ENCODE results near the gene SPEF2. TPM values are rescaled to one million over a fixed set of nuclear protein-coding genes. Genes with fewer than 3 reads are reported as not detected.
"Not testable (repeated sequence)": the region's sequence is repeated elsewhere in the genome, so short reads cannot be mapped to it uniquely, and the experiment has no call there.

Gene SPEF2
- total RNA-seq, 4 donors from 2014 or later, result 1.7 to 10.0 (median 2.2) TPM

- H3K27ac ChIP-seq, result peak overlapping the region; percentile 15
Observed at GRCh38 chr5:35855187-35855586, 237.5 kb downstream of the SPEF2 start.

GRCh38 chr5:35856186-35856764 is 238.6 kb downstream of the SPEF2 start:
- 91% methylated on average over 5 of the region's 5 CpGs for WGBS
- not testable (repeated sequence) for DNase-seq (ENCODE audit: low spot score in 2 of 2)
- H3K27ac ChIP-seq, result peak overlapping the region; percentile 31

More at GRCh38 chr5:35855187-35855586, 237.5 kb downstream of the SPEF2 start:
- Histone ChIP-seq H3K9me3 (no peaks in the 10 kb centered on the region), H3K4me1 (peaks cover 20% of the 10 kb centered on the region), H3K36me3 (no peaks in the 10 kb centered on the region), H3K4me3 (no peak overlapping the region), H3K27me3 (no peaks in the 10 kb centered on the region)
- TF ChIP-seq CTCF (IDR thresholded peaks at IDR 0.05), result no peak
- no peak for TF ChIP-seq EP300 (IDR thresholded peaks at IDR 0.05)
- no peak for TF ChIP-seq POLR2A (IDR thresholded peaks at IDR 0.05)
- no peak for TF ChIP-seq POLR2AphosphoS5 (IDR thresholded peaks at IDR 0.05)
- WGBS, result 63% methylated on average over 1 of the region's 1 CpG
- no peak for DNase-seq (ENCODE audit: low spot score in 2 of 2)

GRCh38 chr5:35856765-35857351 is 239.2 kb downstream of the SPEF2 start, which contains the start of gene IL7R:
Gene IL7R, plus strand, starts transcription at chr5:35856891. Its CDS starts 87 bp downstream, at chr5:35856978.
- Histone ChIP-seq H3K4me3 (peak within 1 kb of the TSS; percentile 8), H3K36me3 (no peaks in the 10 kb centered on the region), H3K27me3 (no peaks in the 10 kb centered on the region), H3K4me1 (peaks cover 11% of the 10 kb centered on the region), H3K9me3 (no peaks in the 10 kb centered on the region), H3K27ac (peak within 1 kb of the TSS; percentile 31)
- TF ChIP-seq POLR2A (IDR thresholded peaks at IDR 0.05), result no peak
- TF ChIP-seq CTCF (IDR thresholded peaks at IDR 0.05), result no peak
- no peak for TF ChIP-seq EP300 (IDR thresholded peaks at IDR 0.05)
- TF ChIP-seq POLR2AphosphoS5 (IDR thresholded peaks at IDR 0.05), result no peak
- 39% methylated on average over 1 of the region's 1 CpG for WGBS
- DNase-seq (ENCODE audit: low spot score in 2 of 2), result no peak

More at GRCh38 chr5:35856186-35856764, 238.6 kb downstream of the SPEF2 start:
- H3K4me3 ChIP-seq, H3K9me3 ChIP-seq, H3K36me3 ChIP-seq, H3K27me3 ChIP-seq: not testable (repeated sequence)
- peaks cover 13% of the 10 kb centered on the region for H3K4me1 ChIP-seq

DNA sequence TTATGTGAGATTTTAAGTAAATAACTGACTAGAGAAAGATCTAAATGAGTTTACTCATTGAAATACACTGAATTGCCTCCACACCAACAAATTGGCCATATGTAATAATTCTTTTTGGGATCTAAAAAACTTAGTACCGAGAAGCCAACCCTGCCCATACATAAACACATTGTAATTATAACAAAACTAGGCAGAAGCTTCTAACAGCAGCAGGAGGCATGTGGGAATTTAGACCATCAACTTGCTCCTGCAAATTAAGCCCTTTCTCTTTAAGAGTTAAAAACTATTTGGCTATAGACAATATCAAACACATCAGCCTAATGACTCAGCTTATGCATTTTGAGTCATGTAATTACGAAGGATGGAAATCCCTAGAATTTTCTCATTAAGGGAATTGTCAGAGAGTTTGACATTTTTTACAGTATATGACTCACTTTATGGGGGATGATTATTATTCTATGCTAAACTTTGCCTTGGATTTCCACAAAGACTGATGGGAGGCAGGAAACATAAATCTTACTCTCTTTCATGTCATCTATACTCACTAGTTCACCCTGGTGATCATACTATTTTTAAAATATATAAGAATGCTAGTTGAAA is 240.0 kb downstream of the SPEF2 start:
- 40% methylated on average over 2 of the region's 2 CpGs for WGBS
- H3K27me3 ChIP-seq, result no peaks in the 10 kb centered on the region
- H3K4me1 ChIP-seq, result peaks cover 8% of the 10 kb centered on the region
- H3K27ac ChIP-seq, result no peak overlapping the region
- no peak for TF ChIP-seq CTCF (IDR thresholded peaks at IDR 0.05)
- TF ChIP-seq POLR2AphosphoS5 (IDR thresholded peaks at IDR 0.05), result no peak
- TF ChIP-seq EP300 (IDR thresholded peaks at IDR 0.05), result no peak
- no peak for TF ChIP-seq POLR2A (IDR thresholded peaks at IDR 0.05)
- DNase-seq (ENCODE audit: low spot score in 2 of 2), result no peak
- no peaks in the 10 kb centered on the region for H3K36me3 ChIP-seq
- H3K4me3 ChIP-seq, result peak overlapping the region; percentile 8
- no peaks in the 10 kb centered on the region for H3K9me3 ChIP-seq

- no peaks in the 10 kb centered on the region for H3K36me3 ChIP-seq
- no peak for DNase-seq (ENCODE audit: low spot score in 2 of 2)
- no peak for TF ChIP-seq POLR2AphosphoS5 (IDR thresholded peaks at IDR 0.05)
- no peak for TF ChIP-seq EP300 (IDR thresholded peaks at IDR 0.05)
- no peak for TF ChIP-seq CTCF (IDR thresholded peaks at IDR 0.05)
- TF ChIP-seq POLR2A (IDR thresholded peaks at IDR 0.05), result no peak
- H3K4me1 ChIP-seq, result peaks cover 1% of the 10 kb centered on the region
- H3K27ac ChIP-seq, result no peak overlapping the region
- no peaks in the 10 kb centered on the region for H3K27me3 ChIP-seq
- 62% methylated on average over 3 of the region's 3 CpGs for WGBS
- no peaks in the 10 kb centered on the region for H3K9me3 ChIP-seq
- peak overlapping the region; percentile 3 for H3K4me3 ChIP-seq
Observed at GRCh38 chr5:35859101-35859661, 241.5 kb downstream of the SPEF2 start.

Data from suprapubic skin (tissue), 4 donors.